Stimulated activated CD4-positive, alpha-beta T cell treated with anti-CD3 and anti-CD28 coated beads, Interleukin-2, amount 100 ng/mL, for 24 hours (primary cell): ENCODE measurements around the gene COX10.
"Not testable (repeated sequence)": the region's sequence is repeated elsewhere in the genome, so short reads cannot be mapped to it uniquely, and the experiment has no call there.

Source experiments
- DNase-seq, 2 donors: peaks; one replicate each; pipeline ENCODE4 v3.0.0-alpha.2; 2020

The COX10 gene

DNA sequence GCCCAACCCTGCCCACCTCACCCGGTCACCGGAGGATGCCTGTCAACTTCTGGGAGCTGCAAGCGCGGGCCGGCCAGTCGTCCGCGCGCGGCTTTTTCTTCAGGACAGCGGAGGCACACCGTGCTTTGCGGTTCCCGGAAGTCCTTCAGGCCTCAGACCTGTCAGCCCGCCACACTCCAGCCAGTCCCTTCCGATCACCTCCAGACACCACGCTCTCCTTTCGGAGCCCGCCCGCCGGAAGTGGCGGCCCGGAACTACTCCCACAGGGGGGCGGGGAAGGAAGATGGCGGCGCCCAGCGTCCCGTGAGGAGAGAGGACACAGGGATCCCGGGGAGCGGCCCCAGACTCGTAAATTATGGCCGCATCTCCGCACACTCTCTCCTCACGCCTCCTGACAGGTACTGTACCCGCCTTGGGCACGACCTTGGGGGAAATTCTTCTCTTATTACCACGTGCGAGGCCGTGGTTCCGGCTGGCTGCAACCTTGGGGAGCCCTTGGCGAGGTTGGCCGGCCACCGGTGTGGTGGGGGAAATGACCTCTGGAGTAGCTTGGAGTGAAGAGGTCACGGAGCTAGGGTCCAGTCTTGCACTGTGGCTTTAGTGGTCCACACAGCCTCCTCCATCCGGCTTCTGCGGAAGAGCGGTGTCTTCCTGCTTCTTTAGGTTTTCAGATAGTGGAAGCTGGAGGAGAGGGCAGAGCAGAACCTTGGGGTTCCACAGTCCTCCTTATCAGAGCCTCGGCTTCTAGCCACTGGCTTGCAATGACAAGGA, at the start of gene COX10:
Gene COX10, plus strand, starts transcription at position 254 of the 771 bp plus-strand sequence. Its CDS starts 102 bp downstream, at position 356.
- peak; percentile 88 for DNase-seq

DNA sequence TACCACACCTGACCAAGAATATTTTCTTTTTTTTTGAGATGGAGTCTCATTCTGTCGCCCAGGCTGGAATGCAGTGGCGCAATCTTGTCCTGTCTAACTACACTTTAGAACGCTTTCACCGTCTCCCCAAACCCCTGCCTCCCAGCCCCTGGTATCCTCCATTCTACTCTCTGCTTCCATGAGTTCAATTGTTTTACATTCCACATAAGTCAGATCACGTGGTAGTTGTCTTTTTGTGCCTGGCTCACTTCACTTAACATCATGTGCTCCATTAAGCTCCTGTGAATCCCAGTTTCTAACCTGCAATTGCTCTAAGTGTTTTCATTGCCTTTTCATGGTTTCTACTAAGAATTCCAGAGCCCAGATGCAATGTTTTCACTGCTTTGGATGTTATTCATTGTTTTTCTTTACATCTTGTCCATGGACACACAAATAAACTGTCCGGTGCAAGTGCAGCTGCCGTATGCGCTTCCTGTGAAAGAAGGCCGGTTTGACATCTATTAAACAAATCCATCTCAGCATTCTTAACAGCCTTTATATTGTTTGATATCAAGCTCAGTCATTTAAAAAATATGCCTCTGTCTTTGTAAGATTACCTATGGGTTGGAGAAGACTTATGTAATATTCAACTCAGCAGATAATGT, 47.5 kb upstream of the COX10 start:
- not testable (repeated sequence) for DNase-seq

DNA sequence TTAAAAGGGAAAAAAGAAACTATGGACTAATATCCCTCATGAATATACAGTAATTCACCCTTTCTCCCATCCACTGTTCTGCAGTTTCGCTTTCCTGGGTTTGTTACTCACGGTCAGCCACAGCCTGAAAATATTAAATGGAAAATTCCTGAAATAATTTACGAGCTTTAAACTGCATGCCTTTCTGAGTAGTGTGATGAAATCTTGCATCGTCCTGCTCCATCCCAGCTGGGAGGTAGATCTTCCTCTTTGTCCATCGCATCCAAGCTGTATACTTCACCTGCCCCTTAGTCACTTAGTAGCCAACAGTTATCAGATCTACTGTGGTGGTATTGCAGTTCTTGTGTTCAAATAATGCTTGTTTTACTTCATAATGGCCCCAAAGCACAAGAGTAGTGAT, 39.5 kb upstream of the COX10 start:
- DNase-seq = not testable (repeated sequence)

DNA sequence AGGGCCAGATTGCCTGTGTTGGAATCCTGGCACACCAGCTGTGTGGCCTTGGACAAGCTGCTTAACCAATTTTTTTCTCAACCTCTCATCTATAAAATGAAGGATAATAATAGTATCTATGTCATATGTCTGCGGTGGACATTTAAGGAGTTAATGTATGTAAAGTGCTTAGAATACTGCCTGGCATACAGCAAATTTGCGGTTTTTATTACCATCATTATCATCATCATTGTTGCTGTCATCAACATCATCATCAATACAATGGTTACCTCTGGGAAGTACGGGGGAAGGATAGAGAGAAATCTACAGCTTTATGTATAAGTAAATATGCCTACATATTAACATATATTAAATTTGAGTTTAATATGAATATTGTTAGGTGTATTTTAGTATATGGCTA, 37.1 kb upstream of the COX10 start:
- no peak for DNase-seq

DNA sequence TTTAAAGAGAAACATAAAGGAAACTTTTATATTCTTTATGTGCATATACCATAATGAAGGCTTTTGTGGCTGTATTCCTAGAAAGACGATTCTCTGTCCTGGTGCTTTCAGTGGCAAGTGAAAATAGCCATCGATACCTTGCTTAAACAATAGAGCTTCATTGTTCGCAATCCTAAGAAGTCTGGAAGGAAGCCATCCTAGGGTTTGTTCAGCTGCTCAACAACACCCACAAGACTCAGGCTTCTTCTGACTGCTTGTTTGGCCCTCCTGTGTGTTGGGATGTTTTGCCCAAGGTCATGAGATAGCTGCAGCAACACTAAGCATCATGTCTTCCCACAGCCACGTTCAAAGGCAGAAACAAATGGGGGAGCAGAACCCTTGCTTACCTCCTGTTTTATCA, 36.1 kb upstream of the COX10 start:
- no peak for DNase-seq

DNA sequence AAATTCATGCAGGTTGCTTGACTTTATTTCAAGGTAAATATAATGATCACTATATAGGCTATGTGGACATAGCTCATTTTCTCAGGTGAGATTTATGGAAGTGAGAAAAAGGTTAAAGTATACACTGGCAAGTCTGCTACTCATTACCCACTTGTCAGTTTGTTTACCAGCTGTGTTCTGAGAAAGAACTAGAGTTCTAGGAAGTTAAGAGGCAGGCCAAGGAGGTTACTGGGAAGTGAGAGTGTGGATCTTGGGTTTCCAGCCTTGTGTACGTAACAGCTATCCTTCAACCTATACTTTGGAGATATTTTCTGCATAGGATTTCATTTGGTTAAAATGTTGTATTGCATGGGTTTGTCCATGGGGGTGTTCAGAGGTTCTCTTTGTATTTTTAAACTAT, 31.9 kb upstream of the COX10 start:
- DNase-seq = no peak

GRCh38 chr17:14038206-14038605, 31.1 kb upstream of the COX10 start:
- DNase-seq = no peak

DNA sequence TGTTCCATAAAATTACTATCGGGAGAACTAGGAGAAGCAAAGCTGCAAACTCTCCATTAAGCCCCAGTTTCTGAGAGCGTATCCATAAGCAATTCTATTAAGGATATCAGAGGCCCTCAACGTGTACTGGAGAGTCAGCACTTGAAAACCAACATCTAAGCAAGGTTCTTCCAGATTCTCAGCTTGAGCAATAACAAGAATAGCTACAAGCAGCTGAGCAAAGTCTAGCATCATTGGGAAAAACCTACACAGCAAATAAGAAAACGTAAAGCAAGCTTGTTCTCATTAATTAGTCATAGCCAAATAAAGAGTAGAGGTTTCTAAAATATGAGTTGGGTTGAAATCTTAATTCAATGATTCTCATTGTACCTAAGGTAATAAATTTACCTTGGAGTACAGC, 26.9 kb upstream of the COX10 start:
- no peak for DNase-seq

GRCh38 chr17:14044702-14045101, 24.6 kb upstream of the COX10 start:
- DNase-seq = no peak

DNA sequence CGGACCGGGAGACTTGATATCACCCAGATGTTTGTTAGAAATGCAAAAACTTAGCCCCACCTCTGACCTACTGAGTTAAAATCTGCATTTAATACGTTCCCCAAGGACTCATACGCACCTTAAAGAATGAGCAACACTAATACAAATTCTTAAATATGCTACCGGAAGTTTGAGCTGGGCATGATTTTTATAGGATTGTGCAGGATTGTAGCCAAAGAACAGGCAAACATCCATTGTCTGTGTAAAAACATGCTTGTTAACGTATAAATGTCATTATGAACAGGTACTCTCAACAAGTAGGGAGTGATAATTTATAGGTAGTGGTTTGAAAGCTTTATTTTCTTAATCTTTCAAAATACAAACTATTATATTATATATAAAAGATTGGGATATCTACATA, 22.3 kb upstream of the COX10 start:
- DNase-seq = no peak

GRCh38 chr17:14047591-14047990, 21.7 kb upstream of the COX10 start:
- no peak for DNase-seq

DNA sequence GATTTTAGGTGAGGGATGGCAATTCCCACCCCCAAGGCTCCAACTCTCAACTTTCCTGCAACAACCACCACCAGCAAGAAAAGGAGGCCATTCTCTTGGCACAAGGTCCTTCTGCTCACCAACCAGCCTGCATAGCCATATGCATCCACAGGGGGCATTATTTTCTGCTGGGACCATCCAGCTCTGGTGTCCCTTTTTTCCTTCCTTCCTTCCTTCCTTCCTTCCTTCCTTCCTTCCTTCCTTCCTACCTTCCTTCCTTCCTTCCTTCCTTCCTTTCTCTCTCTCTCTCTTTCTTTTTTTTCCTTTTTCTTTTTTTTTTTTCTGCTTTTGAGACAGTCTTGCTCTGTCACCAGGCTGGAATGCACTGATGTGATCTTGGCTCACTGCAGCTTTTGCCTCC, 21.1 kb upstream of the COX10 start:
- no peak for DNase-seq

DNA sequence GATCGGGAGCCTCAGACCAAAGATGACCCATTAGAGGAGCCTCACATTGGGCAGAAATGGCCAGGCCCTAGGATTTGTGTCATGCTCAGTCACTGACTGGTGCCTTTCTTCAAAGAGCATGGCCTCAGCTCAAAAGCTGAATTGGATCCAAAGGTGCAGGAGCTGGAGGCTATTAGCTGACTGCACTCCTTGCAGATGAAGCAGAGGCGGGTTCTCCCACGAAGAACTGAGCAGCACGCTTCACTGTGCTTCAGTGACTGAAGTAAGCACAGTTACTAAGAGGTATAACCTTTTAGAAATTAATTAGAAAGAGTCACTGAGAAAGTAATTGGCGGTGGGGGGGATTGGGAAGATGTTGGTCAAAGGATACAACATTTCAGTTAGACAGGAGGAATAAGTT, 18.7 kb upstream of the COX10 start:
- no peak for DNase-seq

DNA sequence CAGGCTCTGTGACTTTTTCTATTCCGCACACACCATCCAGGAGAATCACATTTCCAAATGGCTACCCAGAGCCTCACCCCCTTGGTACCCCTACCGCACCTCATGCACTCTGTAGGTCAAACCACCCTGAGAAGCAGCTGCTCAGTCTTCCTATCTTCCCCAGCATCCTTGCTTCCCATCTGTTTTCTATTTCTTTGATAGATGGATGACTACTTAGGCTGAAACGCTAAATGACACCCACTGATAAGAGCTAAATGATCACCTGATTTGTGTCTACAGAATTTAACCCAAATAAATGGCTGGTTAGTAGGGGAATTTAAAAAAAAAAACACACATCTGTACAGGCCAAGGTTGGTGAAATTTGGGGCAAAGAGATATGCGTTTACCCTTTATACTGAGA, 17.6 kb upstream of the COX10 start:
- no peak for DNase-seq

GRCh38 chr17:14052886-14053615, 16.3 kb upstream of the COX10 start:
- DNase-seq = no peak

DNA sequence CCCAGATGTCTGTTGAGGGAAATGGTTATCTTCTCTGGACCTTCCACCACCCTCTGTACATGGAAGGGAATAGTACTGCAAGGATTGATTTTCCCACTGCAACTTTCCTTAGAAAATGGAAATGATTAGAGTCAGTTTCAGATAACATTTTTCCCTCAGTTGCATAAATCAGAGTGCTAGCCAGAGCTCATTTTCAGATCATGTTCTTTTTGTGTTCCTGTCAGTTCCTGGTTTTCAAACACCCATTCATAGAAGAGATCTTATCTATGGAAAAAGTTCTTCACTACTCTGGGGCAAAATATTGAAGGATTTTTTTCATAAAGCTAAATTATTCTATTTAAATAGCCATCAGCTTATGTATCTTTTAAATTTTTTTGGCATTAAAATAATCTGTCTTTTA, 11.7 kb upstream of the COX10 start:
- no peak for DNase-seq

DNA sequence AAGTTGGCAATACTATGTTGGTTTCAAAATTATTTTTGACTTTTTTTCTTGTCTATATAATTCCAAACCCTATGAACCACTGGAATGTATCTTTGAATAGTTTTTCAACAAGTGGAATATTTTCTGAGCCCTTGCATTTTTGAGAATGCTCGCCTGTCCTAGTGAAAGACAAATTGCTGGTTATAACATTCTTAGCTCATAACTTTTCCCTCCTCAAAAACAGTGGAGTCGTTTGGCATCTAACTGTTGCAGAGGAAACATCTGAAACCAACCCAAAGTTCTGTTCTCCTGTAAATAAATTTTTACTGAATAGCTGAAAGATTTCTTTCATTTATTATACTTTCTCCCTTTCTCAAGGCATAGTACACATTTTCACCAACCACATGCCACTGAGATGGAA, 11.3 kb upstream of the COX10 start:
- DNase-seq = no peak

DNA sequence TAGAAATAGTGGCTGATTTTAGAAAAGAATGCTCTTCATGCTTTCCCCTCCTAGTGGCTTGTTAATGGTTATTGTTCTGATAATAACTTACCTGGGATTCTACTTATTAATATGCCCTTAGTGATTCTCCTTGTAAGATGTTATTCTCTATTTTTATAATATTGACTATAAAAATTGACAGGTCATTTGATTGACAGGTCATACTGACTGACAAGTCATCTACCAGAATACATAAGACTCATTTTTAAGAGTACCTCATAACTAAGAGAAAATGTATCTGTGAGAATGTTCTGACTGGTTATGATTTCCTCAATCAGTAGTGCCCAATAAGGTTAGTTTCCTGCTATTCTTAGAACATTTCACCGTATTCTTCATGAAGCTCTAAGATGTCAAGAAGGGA, 8.6 kb upstream of the COX10 start:
- DNase-seq = no peak

GRCh38 chr17:14061666-14062560, 7.4 kb upstream of the COX10 start:
- no peak for DNase-seq

DNA sequence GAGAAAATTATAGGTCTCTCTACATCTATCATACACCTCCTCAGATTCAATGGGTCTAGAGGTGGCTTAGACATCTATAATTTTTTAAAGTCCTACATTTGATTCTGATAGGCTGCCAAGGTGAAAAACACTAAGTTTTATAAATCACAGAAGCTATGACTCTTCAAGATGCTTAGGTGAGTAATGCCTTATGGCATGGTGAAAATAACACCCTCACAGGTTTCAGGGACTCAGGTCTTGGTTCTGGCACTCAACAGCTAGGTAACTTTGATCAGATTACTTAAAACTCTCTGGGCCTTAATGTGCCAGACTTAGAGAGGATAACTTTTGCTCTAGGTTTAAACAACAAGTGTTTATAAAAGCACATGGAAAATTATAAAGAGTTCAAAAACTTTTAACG, 2.0 kb upstream of the COX10 start:
- no peak for DNase-seq

- DNase-seq = no peak
Measured at GRCh38 chr17:14068542-14069250, 608 bp upstream of the COX10 start.

GRCh38 chr17:14070344-14070984, 1.2 kb downstream of the COX10 start:
- DNase-seq = no peak
